Kidney epithelial cell (primary cell): ENCODE results near the gene CDT1. TPM values are rescaled to one million over a fixed set of nuclear protein-coding genes. Genes with fewer than 3 reads are reported as not detected.
"Not testable (repeated sequence)": the region's sequence is repeated elsewhere in the genome, so short reads cannot be mapped to it uniquely, and the experiment has no call there.

Experiments
- DNase-seq: peaks from one replicate; pipeline ENCODE4 v3.0.0-alpha.2; 2010; ENCODE audit warnings: low read depth
- H3K27me3 ChIP-seq: 2 replicates; pipeline ENCODE4 v1.6.0; 2011; ENCODE audit warnings: low read length; ENCODE audit not compliant: control insufficient read depth, insufficient read depth
- H3K36me3 ChIP-seq: 2 replicates; pipeline ENCODE4 v1.5.1; 2011; ENCODE audit warnings: low read length; ENCODE audit not compliant: control insufficient read depth, insufficient read depth
- H3K4me3 ChIP-seq: 2 replicates; pipeline ENCODE4 v1.5.1; 2011; ENCODE audit warnings: low read depth, mild to moderate bottlenecking, control low read depth, low read length
- CTCF ChIP-seq: IDR thresholded peaks from 2 replicates; pipeline ENCODE4 v1.5.1; 2011; ENCODE audit warnings: mild to moderate bottlenecking, moderate library complexity, low read length, control low read depth, inconsistent platforms; ENCODE audit not compliant: insufficient read depth, poor library complexity, severe bottlenecking
- total RNA-seq: library from RNA; depleted of rRNA; stranded (reverse); fragments of >200 nt; gene quantifications from 2 replicates; pipeline ENCODE4 v1.2.3, GENCODE V29; 2015

Gene CDT1
- total RNA-seq, 1 donor from 2014 or later, result 14.5 TPM

DNA sequence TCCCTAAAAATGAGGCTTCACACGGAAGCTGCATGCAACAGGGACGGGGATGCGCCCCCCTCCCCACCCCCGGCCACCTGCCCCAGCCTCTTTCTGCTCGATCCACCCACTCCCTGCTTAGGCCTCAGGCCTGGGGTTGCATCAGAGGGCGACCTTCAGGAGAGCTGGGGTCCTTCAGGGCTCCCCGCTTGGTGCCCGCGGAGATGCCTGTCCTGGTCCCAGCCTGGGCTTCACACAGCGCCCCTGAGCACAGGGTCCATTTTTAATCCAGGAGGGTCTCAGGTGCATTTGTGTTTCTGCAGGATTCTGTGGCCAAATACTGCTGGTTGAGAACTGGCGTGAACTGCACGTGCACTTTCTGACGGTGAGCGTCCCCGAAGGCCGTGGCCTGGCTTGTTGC is 15.5 kb downstream of the CDT1 start:
- Histone ChIP-seq H3K4me3 (no peak overlapping the region), H3K36me3 (no peaks in the 10 kb centered on the region), H3K27me3 (peaks cover 16% of the 10 kb centered on the region)
- no peak for TF ChIP-seq CTCF
- no peak for DNase-seq

DNA sequence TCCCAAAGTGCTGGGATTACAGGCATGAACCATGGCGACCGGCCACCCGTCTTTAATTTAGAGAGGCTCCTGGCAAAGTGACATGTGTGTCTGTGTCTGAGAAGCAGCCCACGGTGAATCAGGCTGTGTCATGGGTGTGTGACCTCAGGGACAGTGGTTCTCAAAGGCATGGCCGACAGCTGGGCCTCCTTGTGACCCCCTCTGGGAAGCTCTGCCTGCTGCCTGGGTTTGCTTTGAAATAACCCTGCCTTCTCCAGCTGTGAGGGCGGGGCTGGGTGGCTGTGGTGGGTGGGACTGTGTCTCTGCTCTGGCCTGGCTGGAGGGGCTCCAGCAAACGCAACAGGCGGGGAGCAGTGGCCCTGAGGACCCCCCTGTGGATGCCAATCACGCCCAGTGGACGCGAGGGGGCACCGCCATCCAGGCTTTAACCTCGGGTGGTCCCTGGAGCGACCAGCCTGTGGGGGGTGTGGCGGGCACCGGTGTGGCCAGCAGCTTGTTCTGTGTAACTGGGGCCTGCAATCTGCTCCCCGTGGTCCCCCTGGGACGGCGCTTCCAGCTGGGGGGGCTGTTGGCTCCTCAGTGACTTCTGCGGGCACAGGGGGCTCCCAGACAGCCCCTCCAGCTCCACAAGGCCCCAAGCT is 16.9 kb downstream of the CDT1 start:
- no peaks in the 10 kb centered on the region for H3K36me3 ChIP-seq
- no peak for TF ChIP-seq CTCF

DNA sequence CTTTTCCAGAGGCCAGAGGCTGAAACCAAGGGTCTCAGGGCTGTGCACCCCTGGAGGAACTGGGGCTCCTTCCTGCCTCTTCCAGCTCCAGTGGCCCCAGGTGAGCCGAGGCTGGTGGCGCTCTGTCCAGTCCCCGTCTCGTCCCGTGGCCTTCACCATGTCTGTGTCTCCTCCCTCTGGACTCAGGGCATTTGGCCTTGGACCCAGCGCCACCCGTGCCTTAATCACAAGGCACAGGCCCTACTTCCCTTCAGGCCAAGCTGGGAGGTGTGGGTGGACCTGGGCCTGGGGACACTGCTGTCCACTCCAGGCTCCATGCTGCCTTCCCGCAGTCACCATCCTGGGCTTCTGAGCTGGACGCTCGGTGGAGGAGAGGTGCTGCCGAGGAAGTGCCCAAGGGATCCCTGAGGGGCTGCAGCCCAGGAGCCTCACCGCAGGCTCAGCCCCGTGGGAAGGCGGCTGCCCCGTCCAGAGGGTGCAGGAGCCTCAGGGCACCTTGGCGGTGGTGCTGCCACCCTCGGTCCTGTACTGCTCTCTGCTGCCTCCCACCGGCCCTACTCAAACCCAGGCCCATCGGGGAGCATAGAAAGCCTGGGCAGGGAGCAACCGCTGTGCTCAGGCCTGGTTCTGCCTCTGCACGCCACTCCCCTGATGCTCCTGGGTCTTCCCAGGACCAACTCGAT is 17.7 kb downstream of the CDT1 start:
- no peak for TF ChIP-seq CTCF
- peaks cover 10% of the 10 kb centered on the region for H3K27me3 ChIP-seq
- DNase-seq, result no peak
- H3K4me3 ChIP-seq, result no peak overlapping the region
- H3K36me3 ChIP-seq, result no peaks in the 10 kb centered on the region

More for the DNA sequence above, 16.9 kb downstream of the CDT1 start:
- Histone ChIP-seq H3K4me3 (no peak overlapping the region), H3K27me3 (peaks cover 14% of the 10 kb centered on the region)
- no peak for DNase-seq

DNA sequence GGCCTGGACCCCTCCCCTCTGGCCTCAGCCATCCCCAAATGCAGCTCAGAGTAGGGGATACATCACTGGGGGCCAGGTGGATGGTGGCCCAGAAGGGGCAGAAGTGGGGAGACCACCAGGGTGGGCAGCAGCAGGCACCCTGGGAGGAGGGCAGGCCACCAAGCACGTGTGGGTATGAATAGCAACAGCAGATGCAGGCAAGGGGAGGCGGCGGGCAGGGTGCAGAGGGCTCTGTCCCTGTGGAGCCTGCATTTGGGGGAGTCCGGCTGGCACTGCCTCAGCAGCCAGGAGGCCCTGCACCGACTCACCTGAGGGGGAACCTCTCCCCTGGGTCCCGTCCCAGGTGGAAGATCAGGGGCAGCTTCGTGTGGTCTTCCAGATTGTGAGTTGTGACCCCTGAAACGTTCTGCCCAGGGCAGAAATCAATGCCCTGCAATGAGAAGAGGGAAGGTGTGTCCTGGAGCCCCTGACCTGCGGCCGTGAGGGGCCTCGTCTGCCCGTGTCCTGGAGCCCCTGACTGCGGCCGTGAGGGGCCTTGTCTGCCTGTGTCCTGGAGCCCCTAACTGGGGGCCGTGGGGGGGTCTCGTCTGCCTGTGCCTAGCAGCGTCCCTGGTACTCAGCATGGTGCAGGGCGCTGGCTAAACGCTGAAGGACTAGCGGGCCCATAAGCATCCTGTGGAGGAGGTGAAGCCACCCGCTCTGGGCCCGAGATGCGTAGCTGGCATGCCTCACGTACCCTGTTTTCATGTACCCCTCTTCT is 18.9 kb downstream of the CDT1 start:
- H3K36me3 ChIP-seq, result no peaks in the 10 kb centered on the region
- no peak for TF ChIP-seq CTCF
- H3K4me3 ChIP-seq, result no peak overlapping the region
- peaks cover 3% of the 10 kb centered on the region for H3K27me3 ChIP-seq
- DNase-seq, result no peak

GRCh38 chr16:88823646-88824045 is 20.1 kb downstream of the CDT1 start:
- DNase-seq, H3K4me3 ChIP-seq, H3K36me3 ChIP-seq, H3K27me3 ChIP-seq: not testable (repeated sequence)
